DMS 273 treated with DMSO at 0.1 percent for 48 hours (cell line): ENCODE results near the gene RFXANK.
A peak's percentile ranks its signal among the peaks of the same experiment; 100 is the strongest.
"Not testable (repeated sequence)": the region's sequence is repeated elsewhere in the genome, so short reads cannot be mapped to it uniquely, and the experiment has no call there.

Experiments
- DNase-seq: peaks from one replicate; lab custom pipeline; 2025; lab: John Stamatoyannopoulos, UW

The RFXANK gene, protein sequence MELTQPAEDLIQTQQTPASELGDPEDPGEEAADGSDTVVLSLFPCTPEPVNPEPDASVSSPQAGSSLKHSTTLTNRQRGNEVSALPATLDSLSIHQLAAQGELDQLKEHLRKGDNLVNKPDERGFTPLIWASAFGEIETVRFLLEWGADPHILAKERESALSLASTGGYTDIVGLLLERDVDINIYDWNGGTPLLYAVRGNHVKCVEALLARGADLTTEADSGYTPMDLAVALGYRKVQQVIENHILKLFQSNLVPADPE

DNA sequence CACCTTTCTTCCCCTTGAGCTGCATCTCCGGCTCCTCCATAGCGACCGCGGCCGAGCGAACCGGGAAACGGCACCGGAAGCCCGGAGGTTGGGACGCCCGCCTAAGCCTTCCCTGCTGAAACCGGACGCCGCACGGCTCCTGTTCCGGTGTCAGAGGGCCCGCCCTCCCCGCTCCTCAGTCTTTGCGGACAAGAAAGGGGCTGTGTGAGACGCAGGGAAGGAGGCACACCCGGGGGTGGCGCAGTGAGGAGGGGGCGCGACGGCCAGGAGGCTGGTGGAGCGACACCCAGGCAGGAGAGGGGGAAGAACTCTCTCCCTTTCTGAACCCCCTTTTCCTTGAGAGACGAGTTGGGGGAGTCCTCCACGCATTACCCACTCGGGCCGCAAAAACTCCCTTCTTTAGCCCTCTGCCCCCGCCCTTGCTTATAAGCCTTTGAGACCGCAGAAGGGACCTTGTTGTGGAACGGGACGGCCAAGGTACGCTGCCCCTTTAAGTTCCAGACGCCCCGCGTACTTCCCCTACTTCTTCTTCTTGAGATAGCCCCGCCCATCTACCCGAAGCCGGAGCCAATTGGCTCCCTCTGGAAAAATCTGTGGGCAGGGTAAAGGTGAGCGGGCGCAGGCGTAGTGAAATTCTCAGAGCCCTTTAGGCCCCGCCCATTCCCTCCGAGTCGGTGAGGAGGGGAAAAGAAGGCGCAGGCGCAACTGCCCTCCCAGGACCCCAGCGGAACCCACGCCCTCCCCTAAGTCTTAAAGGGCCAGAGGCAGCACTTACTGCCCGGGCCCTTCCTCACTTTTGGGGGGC lies at the start of gene RFXANK, which contains the start of gene BORCS8:
Gene RFXANK (plus strand): TSS at position 181 of the 805 bp plus-strand sequence. CDS start 1,689 bp downstream, outside the sequence.
Gene BORCS8 (minus strand): TSS at position 75 of the 805 bp plus-strand sequence. CDS start 35 bp downstream, at position 40.
- DNase-seq, result peak; percentile 98

DNA sequence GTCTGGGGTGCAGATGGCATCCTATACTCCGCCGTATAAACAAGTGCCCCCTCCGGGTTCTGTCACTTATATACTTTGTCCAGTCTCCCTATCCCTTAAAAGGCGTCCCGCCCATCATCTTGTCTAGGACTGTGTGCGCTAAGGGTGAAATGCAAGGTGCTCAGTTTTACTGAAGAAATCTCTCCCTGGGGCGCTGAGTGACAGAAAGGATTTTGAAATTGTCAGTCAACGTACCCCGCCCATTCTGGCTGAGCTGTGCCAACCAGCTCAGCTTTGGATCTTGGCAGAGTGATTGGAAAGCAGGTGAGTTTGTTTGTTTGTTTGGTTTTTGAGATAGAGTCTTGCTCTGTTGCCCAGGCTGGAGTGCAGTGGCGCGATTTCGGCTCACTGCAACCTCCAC lies 49.7 kb upstream of the RFXANK start:
- no peak for DNase-seq

DNA sequence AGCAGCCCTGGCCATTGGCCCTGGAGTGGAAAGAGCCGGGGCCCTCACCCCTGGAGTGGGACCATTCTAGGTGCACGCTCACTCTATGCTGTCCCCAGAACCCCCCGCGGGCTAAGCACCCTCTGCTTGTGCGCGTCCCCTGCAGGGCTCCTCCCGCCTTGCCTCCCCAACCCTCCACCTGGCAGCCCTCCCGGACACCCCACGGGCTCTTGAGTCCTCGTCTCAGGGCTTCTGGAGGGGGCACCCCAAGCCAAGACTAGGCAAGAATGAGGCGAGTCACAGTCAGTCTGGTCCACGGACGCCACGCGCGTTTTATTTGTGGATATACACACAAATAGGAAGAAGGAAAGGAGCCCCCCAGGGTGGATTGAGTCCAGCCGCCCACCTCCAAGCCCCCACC lies 46.8 kb upstream of the RFXANK start:
- no peak for DNase-seq

DNA sequence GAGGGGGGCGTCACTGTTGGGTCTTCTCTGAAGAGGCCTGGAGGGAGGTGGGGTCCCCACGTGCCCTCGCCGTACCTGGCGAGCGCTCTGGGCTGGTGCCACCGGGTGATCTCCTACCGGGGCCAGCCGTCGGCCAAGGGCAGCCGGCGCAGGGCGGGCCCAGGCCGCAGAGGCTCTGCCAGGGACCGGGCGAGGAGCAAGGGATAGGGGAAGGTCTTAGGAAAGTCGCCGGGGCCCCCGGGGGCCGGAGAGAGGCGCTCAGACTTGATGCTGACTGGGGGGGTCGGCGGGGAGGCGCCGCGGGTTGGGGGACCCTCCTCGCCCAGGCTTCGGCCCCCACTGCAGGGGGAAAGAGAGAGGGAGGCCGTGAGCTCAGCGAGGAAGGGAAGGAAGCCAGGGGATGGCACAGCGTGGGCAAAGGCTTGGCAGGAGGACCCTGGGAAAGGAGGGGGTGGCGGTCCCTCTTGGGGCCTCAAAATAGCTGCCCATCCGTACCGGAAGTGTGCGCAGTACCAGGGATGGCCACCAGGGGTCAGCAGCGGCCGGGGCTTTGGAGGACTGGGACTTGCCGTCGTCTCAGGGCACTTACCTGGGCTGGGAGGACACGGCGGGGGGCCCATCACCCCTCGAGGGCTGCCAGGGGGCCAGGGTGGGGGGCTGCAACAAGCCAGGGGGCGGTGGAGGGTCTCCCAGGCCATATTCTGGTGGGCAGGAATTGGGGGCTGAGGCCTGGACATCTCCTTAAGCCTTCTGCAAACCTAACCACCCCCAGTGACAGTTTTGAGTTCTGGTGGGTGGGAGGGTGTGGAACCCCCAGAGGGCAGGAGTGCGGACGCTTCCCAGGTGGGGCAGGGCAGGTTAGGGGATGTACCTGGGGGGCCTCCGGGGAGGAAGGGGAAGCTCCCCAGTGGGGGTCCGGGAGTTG lies 46.1 kb upstream of the RFXANK start:
- peak; percentile 7 for DNase-seq

DNA sequence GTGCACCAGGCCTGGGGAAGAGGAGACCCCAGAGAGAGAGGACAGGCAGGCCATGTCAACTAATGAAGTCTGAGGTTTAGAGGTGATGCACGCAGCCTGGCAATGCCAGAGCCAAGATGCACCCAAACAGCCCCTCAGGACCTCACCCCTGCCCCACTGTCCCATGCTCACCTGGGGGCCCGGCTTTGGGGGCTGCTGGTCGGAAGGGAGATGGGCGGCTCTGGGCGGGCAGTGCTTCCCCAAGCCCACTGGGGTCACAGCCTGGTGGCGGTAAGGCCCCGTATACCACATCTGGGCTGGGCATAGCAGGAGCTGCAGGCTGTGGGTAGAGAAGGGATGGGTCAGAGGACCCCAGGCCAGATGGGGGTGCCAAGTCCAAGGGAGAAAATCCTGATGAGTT lies 45.2 kb upstream of the RFXANK start:
- DNase-seq, result no peak

DNA sequence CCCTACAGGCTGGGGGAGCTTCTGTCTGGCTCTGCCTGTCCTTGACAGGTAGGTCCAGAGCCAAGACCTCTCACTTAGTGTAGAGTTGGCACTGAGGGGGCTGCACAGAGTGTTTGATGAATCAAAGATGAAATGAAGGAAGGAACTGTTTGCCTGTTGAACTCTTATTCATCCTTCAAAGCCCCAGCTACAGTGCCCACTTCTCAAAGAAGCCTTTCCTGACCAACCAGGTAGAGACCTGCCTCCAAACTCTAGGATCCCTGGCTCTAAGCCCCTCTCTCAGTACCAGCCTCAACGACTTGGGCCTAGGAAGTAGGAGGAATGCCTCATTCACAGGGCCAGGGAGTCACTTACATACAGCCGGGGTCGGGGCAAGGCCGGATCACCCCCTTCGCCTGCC lies 44.7 kb upstream of the RFXANK start:
- no peak for DNase-seq

DNA sequence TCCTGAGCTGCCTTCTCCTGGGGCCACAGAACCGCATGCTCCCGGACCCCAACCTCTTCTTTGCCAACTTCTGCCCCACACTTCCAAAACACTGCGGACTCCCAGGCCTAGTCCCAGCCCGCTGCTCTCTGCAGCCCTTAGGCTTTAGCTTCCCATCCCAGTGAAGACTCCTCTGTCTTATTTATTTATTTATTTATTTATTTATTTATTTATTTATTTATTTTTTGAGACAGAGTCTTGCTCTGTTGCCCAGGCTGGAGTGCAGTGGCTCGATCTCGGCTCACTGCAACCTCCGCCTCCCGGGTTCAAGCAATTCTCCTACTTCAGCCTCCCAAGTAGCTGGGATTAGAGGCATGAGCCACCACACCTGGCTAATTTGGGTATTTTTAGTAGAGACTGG lies 43.6 kb upstream of the RFXANK start:
- not testable (repeated sequence) for DNase-seq

DNA sequence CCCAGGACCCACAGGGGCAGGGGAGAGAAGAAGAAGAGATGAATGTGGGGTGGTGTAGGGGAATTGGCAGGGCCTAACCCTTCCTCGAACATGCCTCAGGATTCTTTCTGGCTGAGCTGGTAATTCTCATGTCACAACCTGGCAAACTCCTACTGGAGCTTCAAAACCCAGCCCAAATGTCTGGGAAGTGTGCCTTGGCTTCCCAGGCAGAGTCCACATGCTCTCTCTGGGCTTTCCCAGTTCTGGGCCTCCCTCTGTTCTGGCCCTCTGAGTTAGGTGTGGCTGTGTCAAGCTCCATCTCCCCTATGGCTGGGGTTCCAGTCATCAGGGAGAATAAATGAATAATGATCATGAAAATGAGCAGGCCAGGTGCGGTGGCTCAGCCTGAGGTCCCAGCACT lies 42.6 kb upstream of the RFXANK start:
- DNase-seq, result no peak

DNA sequence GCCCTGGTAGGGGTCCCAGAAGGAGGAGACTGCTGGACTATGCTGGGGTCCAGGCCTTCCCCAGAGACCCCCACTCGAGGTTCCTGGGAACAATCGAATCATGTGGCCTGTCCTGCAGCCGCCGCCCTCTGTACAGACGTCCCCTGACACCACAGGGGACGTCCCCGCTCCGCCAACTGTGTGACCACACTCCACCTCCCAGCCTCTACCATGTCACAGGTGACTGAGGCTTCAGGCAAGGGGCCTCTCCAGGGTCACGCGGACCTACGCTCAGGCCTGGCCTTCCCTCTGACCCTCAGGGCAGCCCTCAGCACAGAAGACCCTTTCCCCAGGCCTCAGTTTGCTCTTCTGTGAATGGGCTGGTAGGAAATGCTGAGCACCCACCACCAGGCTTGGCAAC lies 40.6 kb upstream of the RFXANK start:
- no peak for DNase-seq

DNA sequence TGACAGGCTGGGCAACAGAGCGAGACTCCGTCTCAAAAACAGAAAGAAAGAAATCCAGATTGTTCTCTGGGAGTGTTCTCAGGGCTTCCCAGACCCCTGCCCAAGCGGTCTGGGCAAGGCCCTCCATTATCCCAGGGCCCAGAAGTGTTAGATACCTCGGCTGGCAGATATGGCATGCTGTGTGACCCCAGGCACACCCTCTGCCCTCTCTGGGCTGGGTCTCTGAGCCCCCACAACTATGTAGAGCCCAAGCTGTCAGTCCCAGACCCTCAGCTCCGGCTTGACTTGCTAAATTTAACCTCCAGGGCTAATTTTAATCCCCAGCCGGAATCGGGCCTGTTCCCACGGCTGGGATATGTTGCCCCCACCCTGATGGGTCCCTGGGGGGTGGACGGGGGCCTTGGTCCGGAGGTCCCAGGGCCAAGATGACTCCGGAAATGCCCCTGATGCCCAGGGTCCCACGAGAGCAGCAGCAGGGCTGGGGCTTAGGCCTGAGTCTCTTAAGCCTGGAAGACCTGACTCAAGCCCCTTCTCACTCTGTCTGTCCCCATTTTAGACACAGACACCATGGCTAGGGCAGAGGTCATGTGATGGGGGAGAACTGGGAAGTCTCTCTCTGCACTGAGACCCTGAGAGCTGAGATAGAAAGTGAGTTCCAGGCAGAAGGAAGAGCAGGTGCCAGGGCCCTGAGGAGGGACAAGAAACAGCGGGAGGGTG lies 39.2 kb upstream of the RFXANK start:
- no peak for DNase-seq

DNA sequence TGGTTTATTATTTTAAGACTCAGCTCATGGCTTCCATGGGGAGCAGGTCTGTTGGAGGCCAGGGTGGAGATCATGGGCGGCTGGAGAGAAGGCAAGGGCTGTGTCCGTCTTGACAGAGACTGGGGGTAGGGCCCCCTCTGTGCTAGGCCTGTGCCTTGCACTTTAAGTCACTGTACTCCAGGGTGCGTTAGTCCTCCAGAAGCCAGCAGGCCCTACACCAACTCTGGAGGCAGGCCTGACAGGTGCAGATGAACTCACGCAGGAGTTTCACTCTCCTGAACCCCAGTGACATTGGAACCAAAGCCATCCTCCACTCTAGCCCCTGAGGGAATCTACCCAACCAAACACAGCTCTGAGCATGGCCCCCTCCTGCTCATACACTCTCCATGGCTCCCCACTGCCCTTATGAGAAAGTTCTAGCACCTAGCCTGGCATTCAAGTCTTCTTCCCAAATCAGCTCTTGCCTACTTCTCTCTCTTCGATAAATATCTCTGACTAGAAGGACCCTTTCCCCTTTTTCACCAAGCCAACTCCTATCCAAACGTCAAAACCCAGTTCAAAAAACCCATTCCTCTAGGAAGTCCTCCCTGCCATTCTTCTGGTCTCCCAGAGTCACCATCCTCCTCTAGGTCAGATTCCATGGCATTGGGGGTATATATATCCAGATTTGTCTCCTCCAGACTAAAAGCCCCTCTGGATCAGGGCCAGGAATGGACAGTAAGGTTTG lies 37.1 kb upstream of the RFXANK start:
- DNase-seq, result no peak

DNA sequence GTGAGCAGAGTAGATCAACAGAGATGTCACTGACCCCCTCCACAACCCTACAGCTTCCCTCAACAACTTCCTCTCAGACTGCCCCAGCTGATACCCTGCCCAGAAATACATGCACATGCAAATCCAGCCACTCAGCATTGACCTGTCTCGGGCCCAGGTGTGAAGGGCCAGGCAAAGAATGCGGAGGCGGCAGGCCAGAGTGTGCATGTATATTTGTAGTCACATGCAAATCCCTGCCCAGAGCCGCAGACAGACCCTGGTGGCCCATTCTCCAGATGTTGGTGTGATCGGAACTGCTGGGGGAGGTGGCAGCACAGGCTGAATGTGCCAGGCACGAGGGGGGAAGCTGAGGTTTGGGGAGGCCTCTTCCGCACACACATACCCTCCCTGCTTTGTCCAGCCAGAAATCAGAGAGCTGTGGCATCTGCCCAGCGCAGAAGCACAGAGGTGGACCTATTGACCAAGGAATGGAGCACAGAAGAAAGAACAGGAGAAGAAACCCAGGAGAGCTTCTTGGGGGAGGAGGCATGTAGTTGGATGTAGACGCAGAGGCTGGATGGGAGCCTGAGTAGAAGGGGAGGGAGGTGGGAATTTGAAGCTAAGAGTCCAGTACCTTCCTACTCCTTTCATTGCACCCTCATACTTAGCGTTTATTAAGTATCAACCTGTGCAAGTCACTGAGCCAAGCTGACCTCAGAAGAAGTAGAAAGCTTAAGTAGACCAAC lies 36.4 kb upstream of the RFXANK start:
- no peak for DNase-seq

DNA sequence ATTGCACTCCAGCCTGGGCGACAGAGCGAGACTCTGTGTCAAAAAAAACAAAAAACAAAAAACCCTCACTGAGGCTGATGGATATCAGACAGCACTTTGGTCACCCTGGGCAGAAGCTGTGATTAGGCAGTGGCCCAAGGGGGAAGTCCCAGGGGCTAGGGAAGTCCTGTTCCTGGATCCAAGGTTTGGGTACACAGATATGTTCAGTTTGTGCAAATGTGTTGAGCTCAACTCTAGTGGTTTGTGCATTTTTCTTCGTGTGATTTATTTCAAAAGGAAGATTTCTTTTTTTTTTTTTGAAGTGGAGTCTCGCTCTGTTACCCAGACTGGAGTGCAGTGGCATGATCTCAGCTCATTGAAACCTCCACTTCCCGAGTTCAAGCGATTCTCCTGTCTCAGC lies 34.2 kb upstream of the RFXANK start:
- DNase-seq, result no peak

DNA sequence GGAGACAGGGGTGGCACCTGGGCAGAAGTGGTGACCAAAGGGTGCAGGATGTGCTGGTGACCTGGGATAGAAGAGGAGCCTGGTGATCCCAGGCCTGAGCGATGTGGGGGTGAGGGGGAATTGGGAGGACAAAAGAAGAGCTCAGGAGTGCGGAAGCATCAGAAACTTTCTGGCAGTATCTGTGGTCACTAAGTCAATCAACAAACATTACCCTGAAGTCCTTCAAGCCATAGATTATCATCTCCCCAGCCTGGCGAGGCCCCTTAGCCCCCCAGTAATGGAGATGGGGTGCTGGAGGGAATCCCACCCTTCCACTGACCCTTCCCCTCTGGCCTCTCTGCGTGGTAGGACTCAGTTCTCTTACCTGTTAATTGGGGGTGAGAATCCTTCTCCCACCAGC lies 32.5 kb upstream of the RFXANK start:
- no peak for DNase-seq

DNA sequence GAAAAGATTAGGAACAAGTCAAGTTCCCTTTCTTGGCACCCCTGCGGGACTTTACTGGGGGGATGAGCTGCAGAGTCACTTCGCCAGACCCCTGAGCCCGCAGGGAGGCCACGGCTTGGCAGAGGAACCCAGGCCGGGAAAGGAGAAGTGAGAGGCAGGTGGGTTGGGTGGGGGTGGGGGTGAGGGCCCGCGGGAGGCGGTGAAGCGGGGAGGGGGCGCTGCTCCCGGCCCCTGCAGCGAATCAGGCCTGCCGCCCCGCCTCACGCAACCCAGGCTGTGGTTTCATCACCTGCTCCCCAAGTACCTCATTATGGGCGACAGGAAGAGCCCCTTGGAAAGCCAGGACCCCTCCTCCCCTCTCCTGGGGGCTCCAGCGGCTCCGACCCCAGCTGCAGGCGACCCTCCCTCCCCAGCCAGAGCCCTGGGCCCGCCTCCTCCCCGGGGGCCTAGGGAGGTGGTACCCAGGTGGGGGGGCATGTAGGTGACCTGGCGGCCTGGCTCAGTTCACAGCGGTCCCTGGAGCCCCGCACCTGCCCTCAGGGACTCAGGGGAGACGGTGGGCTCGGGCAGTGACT lies 31.5 kb upstream of the RFXANK start:
- DNase-seq, result no peak

DNA sequence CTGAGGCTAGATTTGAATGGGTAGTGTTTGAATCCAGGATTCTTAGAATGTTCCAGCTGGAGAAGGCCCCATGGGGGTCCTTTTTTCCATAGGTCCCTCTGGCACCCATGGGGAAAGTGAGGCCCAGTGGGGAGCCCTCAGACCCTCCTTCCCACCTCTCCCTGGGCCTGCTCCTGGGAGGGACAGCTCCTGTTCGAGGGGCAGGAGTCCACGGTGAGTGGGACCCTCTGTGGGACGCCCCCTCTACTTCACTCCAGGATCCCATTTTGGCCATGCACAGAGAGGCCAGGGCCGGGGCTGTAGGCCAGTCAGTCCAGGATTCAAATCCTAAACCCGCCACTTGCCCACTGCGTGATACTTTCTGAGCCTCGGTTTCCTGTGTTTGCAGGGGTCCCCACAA lies 29.6 kb upstream of the RFXANK start:
- no peak for DNase-seq

DNA sequence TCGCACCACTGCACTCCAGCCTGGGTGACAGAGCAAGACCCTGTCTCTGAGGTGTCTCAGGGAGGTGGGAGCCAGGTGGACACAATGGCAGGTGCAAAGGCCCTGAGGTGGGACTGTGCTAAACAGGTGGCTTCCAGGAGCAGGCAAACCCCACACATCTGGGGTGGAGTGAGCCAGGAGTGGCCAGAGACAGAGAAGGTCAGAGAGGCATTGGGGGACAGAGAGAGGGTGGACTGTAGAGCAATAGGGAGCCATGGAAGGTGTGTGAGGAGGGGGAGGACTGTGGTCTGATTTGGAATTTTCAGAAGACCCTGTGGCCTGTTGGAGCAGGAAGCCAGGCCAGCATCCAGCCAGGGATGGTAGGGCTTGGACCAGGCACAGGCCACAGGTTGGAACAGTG lies 26.7 kb upstream of the RFXANK start:
- no peak for DNase-seq

DNA sequence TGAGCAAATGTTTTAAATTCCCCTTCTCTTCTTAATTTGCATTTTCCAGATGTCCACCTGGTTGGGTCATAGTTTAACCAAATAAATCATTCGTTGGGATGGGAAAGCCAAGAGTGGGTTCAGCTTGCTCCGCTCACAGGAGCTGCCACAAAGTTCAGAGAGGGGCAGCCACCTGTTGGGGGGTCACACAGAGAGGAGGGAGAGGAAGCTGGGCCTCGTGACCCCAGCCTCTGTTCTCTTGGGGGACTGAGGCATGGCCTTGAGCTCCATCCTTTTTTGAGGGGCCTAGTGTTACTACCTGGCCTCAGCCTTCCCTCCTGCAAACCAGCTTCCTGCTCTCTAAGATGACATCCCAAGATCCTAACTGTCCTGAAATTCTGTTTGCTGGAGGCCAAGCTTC lies 24.4 kb upstream of the RFXANK start:
- DNase-seq, result no peak

DNA sequence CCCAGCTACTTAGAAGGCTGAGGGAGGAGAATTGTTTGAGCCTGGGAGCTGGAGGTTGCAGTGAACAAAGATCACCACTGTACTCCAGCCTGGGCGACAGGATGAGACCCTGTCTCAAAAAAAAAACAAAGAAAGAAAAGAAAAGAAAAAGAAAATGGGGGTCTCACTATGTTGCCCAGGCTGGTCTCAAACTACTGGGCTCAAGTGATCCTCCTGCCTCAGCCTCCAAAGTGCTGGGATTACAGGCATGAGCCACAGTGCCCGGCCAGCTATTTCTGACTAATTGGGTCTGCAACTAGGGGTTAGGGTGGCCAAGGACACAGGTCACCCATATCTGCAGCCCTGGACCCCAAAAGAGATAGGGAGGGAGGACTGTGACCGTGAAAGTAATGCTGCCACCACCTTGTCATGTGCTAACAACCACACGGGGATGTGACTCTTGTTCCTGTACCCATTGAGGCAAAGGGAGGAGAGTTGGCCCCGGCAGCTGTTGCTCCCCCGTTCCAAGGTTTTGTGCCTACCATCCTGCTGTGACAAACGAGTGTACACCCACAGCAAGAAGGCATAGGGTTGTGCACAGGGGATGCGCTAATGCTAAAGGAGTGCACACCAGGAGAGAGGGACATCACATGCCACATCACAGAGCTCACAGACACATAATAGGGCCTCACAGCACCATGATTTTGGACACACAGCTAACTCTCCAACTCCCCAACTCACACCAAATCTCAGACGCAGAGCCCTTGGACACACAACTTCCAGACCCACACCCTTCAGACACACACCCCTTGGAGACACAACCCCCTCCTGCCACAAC lies 22.6 kb upstream of the RFXANK start:
- DNase-seq, result no peak
